Measurements from ENCODE around the gene ZAP70.

ZAP70 gene

GRCh38 chr2:97718051-97718882 lies 4.9 kb downstream of the ZAP70 start:
- peak; percentile 58 for DNase-seq

GRCh38 chr2:97718942-97719341 lies 5.6 kb downstream of the ZAP70 start:
- no peak for DNase-seq

- no peak for DNase-seq
Measured at GRCh38 chr2:97719362-97720155, 6.2 kb downstream of the ZAP70 start.

- no peak for DNase-seq
Measured at GRCh38 chr2:97720746-97721145, 7.4 kb downstream of the ZAP70 start.

- DNase-seq = no peak
Measured at GRCh38 chr2:97722227-97722626, 8.9 kb downstream of the ZAP70 start.

- DNase-seq = no peak
Measured at GRCh38 chr2:97723156-97724072, 10.0 kb downstream of the ZAP70 start.

GRCh38 chr2:97724073-97724410 lies 10.7 kb downstream of the ZAP70 start:
- DNase-seq = no peak

- no peak for DNase-seq
Measured at GRCh38 chr2:97724501-97724900, 11.1 kb downstream of the ZAP70 start.

- no peak for DNase-seq
Measured at GRCh38 chr2:97724946-97725688, 11.7 kb downstream of the ZAP70 start.

- no peak for DNase-seq
Measured at GRCh38 chr2:97726261-97727064, 13.1 kb downstream of the ZAP70 start.

- no peak for DNase-seq
Measured at GRCh38 chr2:97727296-97727695, 13.9 kb downstream of the ZAP70 start.

- no peak for DNase-seq
Measured at GRCh38 chr2:97728091-97728731, 14.8 kb downstream of the ZAP70 start.

- DNase-seq = no peak
Measured at GRCh38 chr2:97730245-97730644, 16.9 kb downstream of the ZAP70 start.

- DNase-seq = no peak
Measured at GRCh38 chr2:97731274-97732020, 18.1 kb downstream of the ZAP70 start.

- no peak for DNase-seq
Measured at GRCh38 chr2:97732436-97733340, 19.3 kb downstream of the ZAP70 start.

- DNase-seq = no peak
Measured at GRCh38 chr2:97733341-97734035, 20.1 kb downstream of the ZAP70 start.

GRCh38 chr2:97734061-97735051 lies 21.0 kb downstream of the ZAP70 start:
- DNase-seq = no peak
